GM19099 (cell line): Measurements from ENCODE around the gene CRTC2.

Source experiments
- POLR2A ChIP-seq: IDR thresholded peaks from 3 replicates; pipeline ENCODE4 v1.6.1; 2011; ENCODE audit warnings: low read depth; ENCODE audit not compliant: insufficient read length; ENCODE audit errors: extremely low read depth

Gene CRTC2

DNA sequence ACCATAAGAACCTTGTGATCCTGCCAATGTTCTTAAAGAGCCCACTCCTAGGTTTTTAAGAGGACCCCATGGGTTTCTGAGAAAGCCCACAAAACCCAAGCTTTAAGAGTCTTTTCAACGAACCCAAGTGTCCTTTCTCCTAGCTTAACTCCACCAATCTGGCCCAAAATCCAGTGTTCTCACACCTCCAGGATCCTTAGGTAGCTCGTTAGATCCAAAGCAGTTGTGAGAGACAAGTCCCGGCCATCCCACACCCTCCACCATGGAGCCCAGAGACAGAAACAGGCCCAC is 13.6 kb downstream of the CRTC2 start:
- TF ChIP-seq POLR2A, result no peak

DNA sequence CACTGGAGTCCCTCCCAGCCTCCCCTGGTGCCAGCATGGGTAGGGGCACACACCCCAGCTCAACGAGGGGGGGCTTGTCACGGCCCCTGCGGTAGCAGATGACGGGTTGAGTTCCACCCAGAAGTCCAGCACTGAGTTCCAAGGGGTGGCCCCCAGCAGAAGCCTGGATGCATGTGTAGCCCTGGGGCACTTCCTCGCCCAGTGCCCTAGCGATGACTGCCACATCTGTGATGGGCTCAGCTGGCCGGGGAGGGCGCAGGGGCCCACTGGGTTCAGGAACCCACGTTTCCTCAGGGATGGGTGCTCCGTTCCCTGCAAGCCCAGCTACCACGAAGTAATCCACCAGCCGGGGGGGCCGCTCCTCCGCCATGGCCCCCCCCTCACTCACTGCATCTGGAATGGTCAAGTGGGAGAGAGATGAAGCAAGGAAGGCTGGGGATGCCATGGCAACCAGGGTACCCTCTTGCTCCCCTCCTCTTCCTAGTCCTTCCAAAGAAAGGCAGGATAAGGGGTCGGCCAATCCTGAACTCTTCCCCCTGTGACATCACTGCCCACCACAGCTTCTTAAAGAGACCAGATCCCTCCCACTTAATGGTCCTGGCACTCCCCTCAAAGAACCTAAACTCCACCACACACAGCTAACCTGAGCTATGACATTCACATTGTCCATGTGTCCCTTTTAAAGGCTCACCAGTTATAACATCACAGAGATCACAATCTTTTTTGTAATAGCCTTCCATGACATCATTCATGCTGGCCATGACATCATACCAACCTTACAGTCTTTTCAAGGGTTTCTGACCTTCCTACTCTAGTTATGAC is 14.2 kb downstream of the CRTC2 start:
- no peak for TF ChIP-seq POLR2A

DNA sequence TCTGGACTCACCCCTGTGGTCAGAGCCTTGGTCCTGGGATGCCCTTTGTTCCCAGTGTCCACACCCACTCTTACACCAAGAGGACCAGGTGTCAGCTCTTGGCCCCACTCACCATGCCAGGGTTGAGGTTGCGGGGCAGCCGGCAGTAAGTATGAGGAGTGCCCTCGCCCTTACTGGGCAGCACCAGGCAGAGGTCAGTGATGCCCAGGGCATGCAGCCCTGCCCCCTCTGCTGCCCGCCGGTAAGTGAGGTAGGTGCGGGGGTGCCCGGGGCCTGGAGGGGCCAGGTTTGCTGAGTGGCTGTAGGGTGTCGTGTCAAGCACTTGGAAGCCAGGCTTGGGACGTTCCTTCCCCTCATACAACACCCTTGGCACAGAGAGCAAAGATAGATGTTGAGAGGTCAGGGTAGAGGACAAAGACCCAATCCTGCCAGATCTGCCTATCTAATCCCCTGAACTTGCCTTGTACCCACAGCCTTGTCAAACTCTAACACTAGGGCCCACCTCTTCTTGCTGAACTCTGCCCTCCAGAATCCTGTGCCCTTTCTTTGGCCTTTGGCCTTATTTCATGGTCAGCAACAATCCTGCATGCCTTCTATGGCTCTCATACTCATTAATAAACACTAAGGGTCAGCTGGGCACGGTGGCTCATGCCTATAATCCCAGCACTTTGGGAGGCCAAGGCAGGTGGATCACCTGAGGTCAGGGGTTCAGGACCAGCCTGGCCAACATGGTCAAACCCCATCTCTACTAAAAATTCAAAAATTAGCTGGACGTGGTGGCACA is 15.5 kb downstream of the CRTC2 start:
- no peak for TF ChIP-seq POLR2A

DNA sequence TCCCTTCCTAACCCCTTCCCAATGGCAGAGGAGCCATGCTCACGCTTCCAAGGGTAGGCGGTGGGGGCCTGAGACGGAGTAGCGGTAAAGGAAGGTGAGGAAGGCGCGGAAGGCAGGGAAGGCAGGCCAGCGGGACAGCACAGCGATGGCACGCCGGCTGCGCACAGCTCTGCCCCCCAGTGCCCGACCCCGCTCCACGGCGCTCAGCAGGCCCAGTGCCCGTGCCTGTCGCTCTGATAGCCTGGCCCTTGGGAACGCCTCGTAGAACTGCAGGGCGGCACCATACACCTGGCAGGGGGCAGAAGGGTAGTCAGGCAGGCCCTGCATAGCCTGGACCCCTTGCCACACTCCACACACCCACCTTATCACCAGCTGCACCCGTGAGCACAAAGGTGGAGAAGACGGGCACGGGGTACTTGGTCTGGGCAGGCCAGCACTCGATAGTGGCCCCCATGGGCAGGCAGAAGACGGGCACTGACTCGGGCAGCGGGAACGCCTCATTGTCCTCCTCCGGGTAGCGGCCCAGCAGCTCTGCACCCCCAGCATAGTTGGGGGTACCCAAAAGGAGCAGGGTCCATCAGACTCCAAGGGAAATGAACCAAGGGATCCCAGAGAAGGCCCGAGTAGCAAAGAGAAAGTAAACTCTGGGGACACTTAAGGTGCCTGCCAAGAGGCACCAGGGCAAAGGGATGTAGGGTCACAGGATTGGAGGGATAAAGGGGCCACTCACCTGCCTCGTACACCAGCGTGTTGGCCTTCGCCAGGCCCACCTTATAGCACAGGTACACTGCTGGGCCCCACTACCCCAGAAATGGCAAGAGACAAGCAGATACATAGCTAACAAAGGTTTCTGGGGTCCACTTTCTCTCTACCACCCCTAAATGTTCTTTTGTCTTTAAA is 16.3 kb downstream of the CRTC2 start:
- TF ChIP-seq POLR2A, result no peak

DNA sequence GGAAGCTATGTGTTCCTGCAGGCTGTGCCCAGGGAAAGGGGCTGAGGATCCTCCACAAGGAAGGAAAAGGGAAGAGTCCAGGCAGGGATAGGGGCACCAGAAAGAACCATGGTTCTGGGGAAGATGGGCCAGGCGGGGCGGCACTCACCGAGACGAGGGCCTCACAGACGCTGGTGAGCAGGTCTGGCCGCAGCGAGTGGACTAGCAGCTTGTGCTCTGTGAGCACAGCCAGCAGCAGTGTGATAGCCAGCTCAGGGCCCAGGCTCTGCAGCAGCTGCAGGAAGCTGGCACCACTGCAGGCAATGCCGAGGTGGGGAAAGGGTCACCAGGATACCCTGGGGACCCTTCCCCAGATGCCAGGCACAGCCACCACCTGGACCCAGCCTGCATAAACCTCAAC is 17.7 kb downstream of the CRTC2 start:
- no peak for TF ChIP-seq POLR2A

DNA sequence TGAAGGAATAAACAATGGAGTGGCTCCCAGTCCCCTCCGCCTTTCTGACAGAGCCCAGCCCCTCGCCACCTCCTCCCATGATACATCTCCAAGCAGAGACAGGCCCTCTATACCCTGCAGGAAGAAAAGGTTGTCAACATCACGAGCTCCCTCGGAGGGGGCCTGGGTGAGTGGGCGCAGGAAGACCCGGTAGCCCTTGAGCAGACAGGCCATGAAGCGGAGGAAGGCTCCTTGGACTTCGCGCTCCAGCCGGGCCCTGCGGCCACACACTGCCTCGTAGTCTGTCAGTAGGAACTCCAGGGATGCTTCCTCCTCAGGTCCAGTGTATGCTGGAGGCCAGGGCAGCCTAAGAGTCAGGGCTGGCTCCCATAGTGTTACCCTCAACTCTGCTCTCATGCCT is 18.9 kb downstream of the CRTC2 start:
- no peak for TF ChIP-seq POLR2A

DNA sequence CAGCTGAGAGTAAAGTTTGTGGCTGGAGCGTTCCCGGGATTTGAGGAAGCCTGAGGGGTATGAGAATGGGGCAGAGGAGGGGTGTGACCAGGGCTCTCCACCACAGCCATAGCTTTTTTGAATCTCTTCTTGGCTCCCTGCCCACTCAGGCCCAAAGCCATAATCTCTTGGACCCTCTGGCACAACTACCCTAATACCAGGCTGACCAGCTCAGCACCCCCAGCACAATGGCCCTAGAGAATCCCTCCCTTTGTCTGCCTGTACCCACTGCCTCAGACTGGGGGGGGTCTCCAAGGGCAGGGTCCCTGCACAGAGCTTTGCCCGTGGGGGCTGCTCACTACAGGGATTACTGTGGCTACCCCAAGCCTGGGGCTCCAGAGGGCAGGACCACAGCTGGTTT is 19.4 kb downstream of the CRTC2 start:
- no peak for TF ChIP-seq POLR2A

DNA sequence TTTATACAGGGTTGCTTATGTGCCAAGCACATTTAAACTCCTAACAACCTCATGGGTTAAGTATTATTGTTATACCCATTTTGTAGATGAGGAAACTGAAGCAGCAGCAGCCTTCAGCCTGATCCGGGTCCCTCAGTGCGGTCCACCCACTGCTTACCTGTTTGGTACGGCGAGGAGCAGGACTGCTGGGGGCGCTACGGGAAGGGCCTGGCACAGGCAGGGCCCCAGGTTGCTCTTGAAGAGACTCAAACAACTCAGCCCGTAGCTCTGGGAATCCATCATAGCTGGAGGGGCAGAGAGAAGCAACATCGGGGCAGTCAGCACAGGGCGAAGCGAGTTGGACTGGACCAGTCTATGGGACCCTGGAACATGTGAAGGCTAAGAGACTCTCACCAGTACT is 21.1 kb downstream of the CRTC2 start:
- TF ChIP-seq POLR2A, result no peak

DNA sequence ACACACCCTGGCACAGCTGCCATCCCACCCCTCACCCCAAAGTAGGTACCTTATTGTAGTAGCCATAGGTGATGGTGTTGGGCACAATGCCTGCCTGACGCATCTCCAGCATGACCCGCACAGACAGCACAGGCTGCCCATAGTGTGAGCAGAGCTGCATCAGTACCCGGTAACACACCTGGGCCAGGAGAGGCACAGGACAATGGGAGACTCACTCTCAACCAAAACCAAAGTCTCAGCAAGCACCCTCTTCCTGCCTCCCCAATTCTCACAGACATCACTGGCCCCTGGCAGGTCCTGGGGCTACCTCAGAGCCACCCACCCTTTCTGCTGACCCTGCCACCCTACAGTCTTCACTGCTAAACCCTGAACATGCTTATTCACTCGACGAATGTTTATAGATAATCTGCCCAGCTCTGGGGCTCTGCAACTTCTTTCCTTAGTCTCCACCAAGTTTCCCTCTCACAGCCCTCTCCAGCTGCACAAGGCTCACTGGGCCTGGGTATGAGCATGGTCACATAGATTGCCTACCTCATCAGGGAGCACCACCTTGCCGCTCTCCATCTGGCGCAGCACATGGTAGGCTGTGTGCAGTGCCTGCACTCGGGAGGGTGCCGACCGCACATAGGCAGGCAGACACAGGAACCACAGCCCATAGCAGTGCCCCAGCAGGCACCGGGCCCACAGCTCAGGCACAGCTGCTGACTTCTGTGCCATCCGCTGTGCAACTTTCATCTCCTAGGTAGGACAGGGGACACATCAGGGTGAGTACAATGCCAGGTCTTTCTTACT is 22.2 kb downstream of the CRTC2 start:
- no peak for TF ChIP-seq POLR2A

DNA sequence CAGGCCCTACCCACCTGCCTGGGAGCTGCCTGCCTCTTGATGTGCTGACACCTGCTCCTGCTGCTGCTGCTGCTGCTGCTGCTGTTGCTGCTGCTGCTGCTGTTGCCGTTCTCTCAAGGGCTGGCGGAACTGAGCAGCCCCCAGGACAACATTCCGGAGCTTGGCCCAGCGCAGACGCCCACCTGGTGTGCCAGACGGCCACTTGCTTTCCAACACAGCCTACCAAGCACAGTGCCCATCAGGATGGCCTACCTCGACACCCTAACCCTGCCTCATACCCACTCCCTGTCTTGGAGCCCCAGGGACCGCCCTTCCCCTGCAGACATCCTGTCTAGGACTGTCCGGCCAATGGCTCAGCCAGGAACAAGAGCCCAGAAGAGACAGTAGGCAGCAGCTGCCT is 23.7 kb downstream of the CRTC2 start:
- TF ChIP-seq POLR2A, result no peak

DNA sequence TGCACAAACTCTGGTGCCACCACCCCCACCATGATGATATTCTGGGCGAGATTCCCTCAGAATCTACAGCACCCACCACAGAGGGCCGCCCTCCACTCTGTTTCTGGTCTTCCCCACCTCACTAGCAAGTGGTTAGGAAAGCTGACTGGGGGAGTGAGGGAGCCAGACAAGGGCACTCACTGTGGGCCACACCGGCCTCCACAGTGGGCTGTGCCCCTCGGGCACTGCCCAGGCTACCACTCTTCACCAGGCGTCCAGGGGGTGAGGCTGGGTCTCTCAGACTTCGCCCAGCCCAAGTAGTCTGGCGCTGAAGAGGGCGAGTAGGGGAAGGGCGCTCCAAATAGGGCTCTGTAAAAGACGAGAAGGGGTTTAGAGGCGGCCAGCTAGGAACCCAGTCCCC is 24.5 kb downstream of the CRTC2 start:
- no peak for TF ChIP-seq POLR2A

DNA sequence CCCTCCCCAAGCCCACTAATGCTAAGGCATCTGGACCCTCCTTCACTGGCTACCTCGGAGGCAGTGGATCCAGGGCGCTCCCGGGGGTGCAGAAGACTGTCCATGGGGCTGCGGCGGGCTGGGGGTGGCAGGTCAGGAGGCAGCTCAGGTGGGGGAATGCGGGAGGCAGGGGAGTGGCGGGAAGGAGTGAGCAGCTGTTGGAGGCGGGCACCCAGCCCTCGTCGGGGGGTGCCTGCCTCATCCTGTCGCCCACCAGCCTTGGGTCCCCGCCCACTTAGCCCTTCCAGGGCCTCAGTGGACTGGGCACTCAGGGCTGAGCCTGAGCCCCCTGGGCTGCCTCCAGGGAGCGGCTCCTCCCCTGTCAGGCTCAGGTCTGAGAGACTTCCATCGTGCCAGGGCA is 25.0 kb downstream of the CRTC2 start:
- TF ChIP-seq POLR2A, result no peak

DNA sequence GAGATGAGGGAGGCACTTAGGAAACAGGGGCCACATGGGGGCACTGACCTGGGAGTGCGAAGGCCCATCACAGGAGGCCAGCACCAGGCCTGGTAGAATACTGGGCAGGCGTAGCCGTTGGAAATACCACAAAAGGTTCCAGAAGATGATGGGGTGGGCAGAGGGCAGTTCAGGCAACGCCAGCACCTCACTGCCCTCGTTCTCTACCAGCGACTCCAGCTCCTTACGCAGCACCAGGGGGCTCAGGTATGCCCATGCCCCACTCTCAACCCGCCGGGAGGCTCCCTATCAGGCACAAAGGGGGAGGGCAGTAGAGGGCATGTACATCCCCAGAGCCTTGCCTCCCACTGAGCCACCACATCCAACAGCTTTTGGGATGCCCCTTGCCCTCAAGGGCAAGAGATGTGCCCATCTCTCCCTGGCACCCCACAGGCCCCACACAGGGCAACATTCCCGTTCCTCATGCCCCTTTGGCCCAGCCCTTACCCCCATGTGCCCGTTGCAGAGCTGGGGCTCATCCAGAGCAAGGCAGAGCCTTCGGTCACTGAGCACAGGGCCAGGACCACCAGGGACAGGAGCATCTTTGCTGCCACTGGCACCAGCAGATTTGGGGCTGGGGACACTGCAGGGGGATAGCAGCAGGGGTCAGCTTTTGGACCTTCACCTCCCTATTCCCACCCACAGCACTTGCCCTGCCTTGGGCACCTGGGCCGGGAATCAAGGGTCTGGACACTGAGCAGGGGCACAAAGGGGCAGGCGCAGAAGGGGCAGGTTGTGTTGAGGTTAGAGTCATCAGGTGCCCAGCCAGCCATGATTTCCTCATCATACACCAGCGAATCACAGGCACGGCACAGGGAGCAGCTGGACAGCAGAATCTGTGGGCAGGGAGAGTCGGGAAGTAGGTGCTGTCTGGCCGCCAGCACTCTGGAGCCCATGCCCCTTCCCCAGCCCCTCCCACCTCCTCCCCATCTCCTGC is 26.0 kb downstream of the CRTC2 start:
- no peak for TF ChIP-seq POLR2A

DNA sequence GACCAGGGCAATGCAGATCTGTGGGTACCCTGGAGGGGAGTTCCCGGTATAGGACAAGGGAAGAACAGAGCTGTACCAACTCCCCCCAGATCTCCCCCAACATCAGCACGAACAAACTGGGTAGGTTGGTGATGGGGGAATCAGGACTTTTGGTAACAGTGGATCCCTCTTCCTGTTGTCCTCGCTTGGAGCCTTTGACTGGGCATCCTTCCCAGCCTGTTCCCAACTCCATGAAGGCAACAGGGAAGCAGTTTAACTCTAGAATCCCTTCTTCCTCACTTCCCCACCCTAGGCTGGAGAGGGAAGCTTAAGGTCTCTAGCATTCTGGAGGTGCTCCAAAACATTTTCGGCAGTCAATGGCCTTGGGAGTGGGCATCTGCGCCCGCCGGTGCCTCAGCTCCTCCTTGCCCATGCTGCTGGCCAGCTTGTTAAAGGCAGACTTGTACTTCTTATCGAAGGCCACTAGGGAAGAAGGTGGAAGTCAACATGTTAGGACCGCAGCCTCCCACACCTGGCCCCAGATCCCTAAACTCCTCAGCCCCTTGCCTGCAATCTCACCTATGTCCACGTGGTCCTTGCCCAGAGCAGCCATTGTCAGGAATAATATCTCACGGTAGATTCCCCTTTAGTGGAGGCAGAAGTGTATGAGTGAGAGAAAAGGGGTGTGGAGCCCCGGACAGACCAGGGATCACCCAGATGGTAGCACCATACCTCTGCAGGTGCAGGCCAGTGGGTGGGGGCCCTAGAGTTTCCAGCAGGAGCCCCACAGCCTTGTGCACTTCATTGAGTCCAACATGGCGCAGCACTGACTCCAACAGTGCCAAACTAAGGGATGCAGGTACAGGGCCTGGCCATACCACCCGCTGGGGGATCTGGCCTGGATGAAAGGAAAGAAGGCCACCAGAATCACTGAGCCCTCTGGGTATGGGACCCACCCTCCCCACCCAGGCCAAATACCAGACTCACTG is 28.1 kb downstream of the CRTC2 start:
- TF ChIP-seq POLR2A, result no peak
